Left hindlimb (tissue), 1 donor: ENCODE results near the gene DGUOK.
"Not testable (repeated sequence)": the region's sequence is repeated elsewhere in the genome, so short reads cannot be mapped to it uniquely, and the experiment has no call there.

Experiments
- DNase-seq: peaks from one replicate; pipeline ENCODE4 v3.0.0-alpha.2; 2018

Gene DGUOK

GRCh38 chr2:73901143-73901542 is 25.5 kb upstream of the DGUOK start:
- no peak for DNase-seq

- no peak for DNase-seq
Observed at GRCh38 chr2:73902284-73902683, 24.4 kb upstream of the DGUOK start.

GRCh38 chr2:73903313-73903712 is 23.4 kb upstream of the DGUOK start:
- DNase-seq: no peak

GRCh38 chr2:73903949-73904613 is 22.6 kb upstream of the DGUOK start:
- not testable (repeated sequence) for DNase-seq

GRCh38 chr2:73904952-73905351 is 21.7 kb upstream of the DGUOK start:
- DNase-seq: no peak

- no peak for DNase-seq
Observed at GRCh38 chr2:73906847-73907505, 19.7 kb upstream of the DGUOK start.

- no peak for DNase-seq
Observed at GRCh38 chr2:73907840-73908452, 18.7 kb upstream of the DGUOK start.

- DNase-seq: no peak
Observed at GRCh38 chr2:73908689-73909652, 17.7 kb upstream of the DGUOK start.

- no peak for DNase-seq
Observed at GRCh38 chr2:73910873-73911547, 15.7 kb upstream of the DGUOK start.

GRCh38 chr2:73911548-73912208 is 15.0 kb upstream of the DGUOK start:
- no peak for DNase-seq

- DNase-seq: no peak
Observed at GRCh38 chr2:73913414-73914054, 13.1 kb upstream of the DGUOK start.

- DNase-seq: no peak
Observed at GRCh38 chr2:73914667-73915066, 12.0 kb upstream of the DGUOK start.

GRCh38 chr2:73915437-73915993 is 11.2 kb upstream of the DGUOK start:
- no peak for DNase-seq

- DNase-seq: no peak
Observed at GRCh38 chr2:73916666-73917065, 10.0 kb upstream of the DGUOK start.

GRCh38 chr2:73917296-73917695 is 9.4 kb upstream of the DGUOK start:
- no peak for DNase-seq

GRCh38 chr2:73917696-73918207 is 8.9 kb upstream of the DGUOK start:
- DNase-seq: no peak

- DNase-seq: no peak
Observed at GRCh38 chr2:73918856-73919255, 7.8 kb upstream of the DGUOK start.

GRCh38 chr2:73919596-73920228 is 7.0 kb upstream of the DGUOK start:
- no peak for DNase-seq

GRCh38 chr2:73920577-73921545 is 5.8 kb upstream of the DGUOK start:
- DNase-seq: no peak
